Measurements from ENCODE around the gene GMPS.
"Not testable (repeated sequence)": the region's sequence is repeated elsewhere in the genome, so short reads cannot be mapped to it uniquely, and the experiment has no call there.

The GMPS gene

GRCh38 chr3:155870133-155870944 is at the start of gene GMPS:
Gene GMPS (plus strand): TSS chr3:155870650. CDS start chr3:155870871, 221 bp downstream.
- FAIRE-seq (peak; percentile 80), DNase-seq (ENCODE audit: insufficient read length, low spot score) (peak; percentile 87)

DNA sequence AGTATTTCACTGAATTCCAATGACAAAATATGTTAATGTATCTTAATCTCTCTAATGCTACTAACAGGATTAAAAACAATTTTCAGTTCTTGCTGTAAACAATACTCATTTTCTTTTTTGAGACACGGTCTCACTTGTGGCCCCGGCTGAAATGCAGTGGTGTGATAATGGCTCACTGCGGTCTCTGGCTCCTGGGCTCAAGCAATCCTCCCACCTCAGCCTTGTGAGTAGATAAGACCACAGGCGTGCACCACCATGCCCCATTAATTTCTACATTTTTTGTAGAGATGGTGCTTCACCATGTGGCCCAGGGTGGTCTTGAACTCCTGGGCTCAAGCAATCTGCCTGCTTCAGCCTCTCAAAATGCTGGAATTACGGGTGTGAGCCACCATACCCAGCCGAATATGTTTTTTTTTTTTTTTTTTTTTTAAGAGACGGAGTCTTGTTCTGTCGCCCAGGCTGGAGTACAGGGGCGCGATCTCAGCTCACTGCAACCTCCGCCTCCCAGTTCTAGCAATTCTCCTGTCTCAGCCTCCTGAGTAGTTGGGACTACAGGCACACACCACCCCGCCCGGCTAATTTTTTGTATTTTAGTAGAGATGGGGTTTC is 41.9 kb upstream of the GMPS start:
- FAIRE-seq; DNase-seq (ENCODE audit: insufficient read length, low spot score): not testable (repeated sequence)

- DNase-seq (ENCODE audit: insufficient read length, low spot score) (no peak), FAIRE-seq (no peak)
Observed at GRCh38 chr3:155835341-155836071, 34.9 kb upstream of the GMPS start.

DNA sequence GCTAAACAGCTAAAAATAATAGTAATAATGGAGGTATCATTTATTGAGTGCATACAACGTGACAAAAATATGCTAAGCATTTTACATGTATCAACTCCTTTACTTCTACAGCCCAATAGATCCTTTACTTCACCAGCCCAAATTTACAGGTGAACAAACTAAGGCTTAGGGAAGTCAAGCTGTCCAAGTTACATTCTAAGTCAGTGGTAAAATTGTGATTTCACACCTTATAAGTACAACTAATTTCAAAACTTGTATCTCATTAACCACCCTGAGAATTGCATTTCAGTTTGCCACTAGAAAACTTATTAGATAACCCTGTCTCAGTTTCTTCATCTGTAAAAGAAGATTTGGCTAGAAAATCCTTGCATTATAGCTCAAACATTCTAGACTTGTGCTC is 26.9 kb upstream of the GMPS start:
- no peak for DNase-seq (ENCODE audit: insufficient read length, low spot score)
- FAIRE-seq = peak; percentile 56

DNA sequence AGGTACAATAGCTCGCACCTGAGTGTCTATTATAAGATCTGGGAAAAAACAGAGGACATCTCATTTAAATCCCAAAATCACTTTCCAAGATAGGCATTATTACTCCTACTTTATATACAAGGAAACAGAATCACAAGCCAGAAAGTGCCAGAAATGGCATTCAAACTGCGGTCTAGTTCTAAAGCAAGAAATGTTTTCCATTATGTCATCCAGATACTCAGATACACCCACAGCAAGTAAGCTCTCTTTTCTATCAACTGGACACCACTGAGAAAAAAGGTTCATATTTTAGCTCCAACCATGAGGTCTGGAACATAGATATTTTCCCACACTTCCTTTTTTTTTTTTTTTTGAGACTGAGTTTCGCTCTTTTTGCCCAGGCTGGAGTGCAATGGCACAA is 24.3 kb upstream of the GMPS start:
- FAIRE-seq (peak; percentile 8), DNase-seq (ENCODE audit: insufficient read length, low spot score) (no peak)

- FAIRE-seq (no peak), DNase-seq (ENCODE audit: insufficient read length, low spot score) (no peak)
Observed at GRCh38 chr3:155847993-155848392, 22.5 kb upstream of the GMPS start.

DNA sequence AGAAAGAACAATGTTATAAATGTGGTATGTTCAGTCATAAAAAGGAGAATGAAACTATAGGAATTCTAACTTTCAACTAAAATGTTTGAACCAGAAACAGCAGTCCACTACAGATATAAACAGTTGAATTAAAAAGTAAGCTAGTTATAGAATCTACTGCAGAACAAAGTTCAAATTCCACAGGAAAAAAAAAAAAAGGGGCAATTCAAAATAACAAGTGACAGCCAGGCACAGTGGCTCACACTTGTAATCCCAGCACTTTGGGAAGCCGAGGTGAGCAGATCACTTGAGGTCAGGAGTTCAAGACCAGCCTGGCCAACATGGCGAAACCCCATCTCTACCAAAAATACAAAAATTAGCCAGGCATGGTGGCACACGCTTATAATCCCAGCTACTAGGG is 21.0 kb upstream of the GMPS start:
- not testable (repeated sequence) for FAIRE-seq; DNase-seq (ENCODE audit: insufficient read length, low spot score)

GRCh38 chr3:155852341-155852740 is 18.1 kb upstream of the GMPS start:
- DNase-seq (ENCODE audit: insufficient read length, low spot score) = no peak
- FAIRE-seq = no peak

- FAIRE-seq (no peak), DNase-seq (ENCODE audit: insufficient read length, low spot score) (no peak)
Observed at GRCh38 chr3:155853214-155854140, 17.0 kb upstream of the GMPS start.

DNA sequence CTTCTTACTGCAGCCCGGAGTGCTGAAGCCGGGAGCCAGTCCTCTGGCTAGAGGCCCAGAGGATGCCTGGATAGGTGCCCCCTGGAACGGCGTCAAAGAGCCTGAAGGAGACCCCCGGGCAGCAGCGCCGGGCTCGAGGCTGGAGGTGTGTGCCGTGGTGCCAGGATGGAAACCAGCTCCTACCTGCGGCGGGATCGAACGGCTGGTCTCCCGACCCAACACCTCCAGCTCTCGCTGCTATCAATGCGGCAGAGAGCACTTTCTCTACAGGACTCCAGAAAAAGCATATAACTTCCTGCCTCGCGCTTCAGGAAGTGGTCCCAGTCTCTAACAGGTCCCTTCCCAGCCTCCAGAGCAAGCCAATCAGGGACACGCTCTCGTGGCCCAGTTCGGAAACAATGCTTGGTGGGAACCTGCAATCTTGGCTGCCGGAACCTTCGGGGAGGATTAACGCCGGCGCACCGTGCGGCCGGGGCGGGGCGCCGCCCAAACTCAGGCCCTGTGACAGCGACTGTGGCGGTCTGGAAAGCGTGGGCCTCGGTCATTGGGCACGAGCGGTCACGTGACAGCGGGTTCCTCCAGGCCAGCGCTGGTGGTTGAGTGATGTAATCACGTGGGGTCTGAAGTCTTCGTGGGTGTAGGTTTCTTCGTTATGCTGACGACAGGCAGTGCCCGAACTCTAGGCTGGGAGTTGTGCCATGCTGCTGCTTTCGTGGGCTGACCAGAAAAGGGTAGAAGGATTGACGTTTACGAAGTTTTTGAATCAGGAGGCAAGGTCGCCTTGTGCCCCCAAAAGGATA is 16.1 kb upstream of the GMPS start, which contains the start of gene SLC33A1:
Gene SLC33A1, minus strand, starts transcription at position 287 of the 800 bp plus-strand sequence. CDS start 430 bp downstream, outside the sequence.
- FAIRE-seq (peak; percentile 97), DNase-seq (ENCODE audit: insufficient read length, low spot score) (peak; percentile 85)

- DNase-seq (ENCODE audit: insufficient read length, low spot score) (no peak), FAIRE-seq (peak; percentile 56)
Observed at GRCh38 chr3:155859859-155860258, 10.6 kb upstream of the GMPS start.

- not testable (repeated sequence) for FAIRE-seq; DNase-seq (ENCODE audit: insufficient read length, low spot score)
Observed at GRCh38 chr3:155860424-155860823, 10.0 kb upstream of the GMPS start.

DNA sequence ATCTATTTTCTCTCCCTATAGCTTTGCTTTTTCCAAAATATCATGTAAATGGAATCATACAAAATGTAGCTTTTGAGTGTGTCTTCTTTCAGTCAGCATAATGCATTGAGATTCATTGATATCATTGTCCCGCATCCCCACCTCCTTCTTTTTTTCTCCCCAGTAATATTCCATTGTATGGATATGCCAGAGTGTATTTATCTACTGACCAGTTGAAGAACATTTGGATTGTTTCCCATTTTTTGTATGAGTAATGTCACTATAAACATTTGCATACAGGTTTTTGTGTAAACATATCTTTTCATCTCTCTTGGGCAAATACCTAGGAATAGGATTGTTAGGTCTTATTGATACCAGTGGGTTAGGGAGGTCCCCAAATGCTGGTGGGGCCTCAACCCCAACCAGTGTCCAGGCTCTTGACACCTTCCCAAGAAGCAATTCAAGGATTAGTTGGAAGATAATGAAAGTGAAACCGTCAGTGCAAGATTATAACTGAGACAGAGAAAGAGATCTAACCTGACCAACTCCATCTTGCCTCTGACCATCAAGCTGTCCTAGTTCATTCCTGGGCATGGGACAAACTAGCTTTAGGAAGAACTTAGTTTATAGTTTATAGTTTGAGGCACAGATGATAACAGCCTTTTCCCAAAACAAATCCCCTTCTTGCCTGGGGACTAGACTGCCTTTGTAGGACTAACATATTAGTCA is 8.8 kb upstream of the GMPS start:
- no peak for FAIRE-seq

DNA sequence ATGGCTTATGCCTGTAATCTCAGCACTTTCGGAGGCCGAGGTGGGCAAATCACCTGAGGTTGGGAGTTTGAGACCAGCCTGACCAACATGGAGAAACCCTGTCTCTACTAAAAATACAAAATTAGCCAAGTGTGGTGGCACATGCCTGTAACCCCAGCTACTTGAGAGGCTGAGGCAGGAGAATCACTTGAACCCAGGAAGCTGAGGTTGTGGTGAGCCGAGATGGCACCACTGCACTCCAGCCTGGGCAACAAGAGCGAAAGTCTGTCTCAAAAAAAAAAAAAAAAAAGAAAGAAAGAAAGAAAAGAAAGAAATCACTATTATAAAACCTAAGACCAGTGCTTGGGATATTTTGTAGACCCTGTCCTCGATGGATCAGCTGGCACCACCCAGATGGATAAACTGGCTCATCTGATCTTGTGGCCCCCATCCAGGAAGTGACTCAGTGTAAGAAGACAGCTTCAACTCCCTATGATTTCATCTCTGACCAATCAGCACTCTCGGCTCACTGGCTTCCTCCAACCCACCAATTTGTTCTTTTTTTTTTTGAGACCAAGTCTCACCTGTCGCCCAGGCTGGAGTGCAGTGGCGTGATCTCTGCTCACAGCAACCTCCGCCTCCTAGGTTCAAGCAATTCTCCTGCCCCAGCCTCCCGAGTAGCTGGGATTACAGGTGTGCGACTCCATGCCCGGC is 8.0 kb upstream of the GMPS start:
- DNase-seq (ENCODE audit: insufficient read length, low spot score); FAIRE-seq: not testable (repeated sequence)

More for the DNA sequence above, 8.8 kb upstream of the GMPS start:
- no peak for DNase-seq (ENCODE audit: insufficient read length, low spot score)

DNA sequence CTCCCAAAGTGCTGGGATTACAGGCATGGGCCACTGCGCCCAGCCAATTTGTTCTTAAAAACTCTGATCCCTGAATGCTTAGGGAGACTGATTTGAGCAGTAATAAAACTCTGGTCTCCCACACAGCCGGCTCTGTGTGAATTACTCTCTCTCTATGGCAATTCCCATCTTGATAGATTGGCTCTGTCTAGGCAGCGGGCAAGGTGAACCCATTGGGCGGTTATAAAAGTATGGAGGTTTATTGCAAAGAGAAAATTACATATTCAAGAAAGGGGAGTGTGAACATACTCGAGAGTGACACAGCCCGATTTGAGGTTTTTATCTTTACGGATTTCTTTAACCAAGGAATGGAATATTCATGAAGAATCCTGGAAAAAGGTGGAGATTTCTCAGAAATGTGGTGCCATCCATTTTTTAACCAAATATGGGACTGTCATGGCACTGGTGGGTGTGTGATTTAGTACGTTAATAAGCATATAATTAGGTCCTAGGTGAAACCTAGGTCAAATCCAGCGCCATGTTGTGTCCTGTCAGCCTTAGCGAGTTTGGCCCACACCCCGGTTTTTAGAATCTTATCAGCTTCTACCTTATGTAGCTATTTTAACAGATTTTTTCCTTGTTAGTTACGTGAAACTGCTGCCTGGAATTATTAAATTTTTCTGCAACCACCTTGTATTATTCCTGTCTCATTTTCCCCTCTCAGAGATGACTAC is 7.2 kb upstream of the GMPS start:
- no peak for DNase-seq (ENCODE audit: insufficient read length, low spot score)

DNA sequence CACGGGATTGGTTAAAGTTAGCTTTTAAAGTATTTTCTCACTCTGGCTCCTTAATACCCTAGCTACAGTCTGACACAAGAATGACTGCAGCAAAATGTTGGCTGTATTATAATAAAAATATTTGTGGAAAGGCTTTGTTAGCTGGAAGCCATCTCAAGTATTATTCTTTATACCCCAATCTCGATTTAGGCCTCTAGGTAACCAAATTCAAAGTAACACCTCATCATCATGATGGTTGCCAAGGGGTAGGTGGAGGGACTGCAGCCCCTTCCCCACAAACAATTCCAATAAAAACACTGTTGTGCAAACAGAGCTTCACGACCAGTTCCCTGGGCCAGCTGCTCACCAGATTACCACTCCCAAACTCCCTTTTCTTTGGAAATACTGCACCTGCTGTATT is 759 bp upstream of the GMPS start:
- DNase-seq (ENCODE audit: insufficient read length, low spot score) (no peak), FAIRE-seq (no peak)

More for the DNA sequence above, 7.2 kb upstream of the GMPS start:
- FAIRE-seq = no peak

DNA sequence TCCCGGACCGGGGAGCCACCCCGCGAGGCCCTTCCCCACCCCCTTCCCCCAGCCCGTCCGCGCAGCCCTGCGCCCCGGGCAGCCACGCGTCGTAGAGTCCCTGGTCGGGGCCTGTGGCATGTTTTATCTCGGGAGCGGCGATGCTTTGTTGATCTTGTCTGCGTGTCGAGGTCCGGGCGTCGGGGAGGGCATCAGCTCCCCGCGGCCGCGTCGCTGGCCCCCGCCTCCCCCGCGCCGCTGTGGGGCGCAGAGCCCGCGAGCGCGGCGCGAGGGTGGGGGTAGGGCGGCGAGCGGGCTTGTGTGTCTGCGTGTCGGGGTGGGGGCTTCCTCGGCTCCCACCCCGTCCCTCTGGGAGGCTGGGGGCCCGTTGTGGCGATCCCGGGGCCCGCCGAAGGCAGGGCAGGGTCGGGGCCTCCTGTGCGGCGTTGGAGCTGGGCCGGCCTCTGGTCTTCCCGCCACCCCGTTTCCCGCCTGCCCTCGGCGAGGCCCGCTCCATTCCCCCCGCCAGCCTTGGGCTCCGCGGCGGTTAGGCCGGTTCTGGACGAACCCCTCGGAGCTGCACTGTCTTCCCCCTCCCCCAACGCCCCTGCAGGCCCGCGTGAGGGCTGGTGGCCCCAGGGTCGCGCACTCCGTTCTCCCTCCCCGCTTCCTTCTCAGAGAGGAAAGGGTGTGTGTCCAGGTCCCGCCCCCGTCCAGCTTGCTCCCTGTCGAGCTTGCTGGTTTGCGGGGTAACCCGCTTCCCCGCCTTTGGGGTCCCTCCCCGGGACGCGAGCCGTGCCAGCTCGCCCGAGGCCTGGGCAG is 695 bp downstream of the GMPS start:
- DNase-seq (ENCODE audit: insufficient read length, low spot score) (no peak), FAIRE-seq (no peak)
